ENCODE measurements around the gene MIEF2.

DNA sequence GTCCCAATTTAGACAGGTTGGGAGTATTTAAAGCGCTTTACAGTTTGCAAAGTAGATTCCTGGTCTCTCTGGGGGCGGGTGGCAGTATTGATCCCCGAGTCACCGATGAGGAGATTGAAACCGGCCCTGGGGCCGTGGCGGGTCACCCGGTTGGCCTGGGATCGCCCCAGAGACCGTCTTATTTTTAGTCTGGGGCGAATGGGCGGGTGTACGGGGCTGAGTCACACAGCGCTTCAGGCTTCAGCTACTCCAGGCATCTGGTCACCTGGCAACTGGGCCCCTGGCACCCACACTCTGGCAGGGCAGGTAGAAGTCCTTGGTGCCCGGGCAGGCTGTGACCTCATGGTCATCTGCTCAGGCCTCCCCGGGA, 669 bp downstream of the MIEF2 start:
- TF ChIP-seq CTCF (IDR thresholded peaks at IDR 0.05; ENCODE audit: insufficient read depth, low read length, poor library complexity, severe bottlenecking) = no peak
- TF ChIP-seq EZH2phosphoT487 (conservative IDR thresholded peaks at IDR 0.05; ENCODE audit: low read length) = no peak
